Endothelial cell of umbilical vein (primary cell): ENCODE results near the gene ATP5PO.

Experiments used
- CTCF ChIP-seq, 2 donors: IDR thresholded peaks; 1 replicate in 1 of 2; 2 replicates in 1 of 2; pipeline ENCODE4 v1.5.1; 2011; ENCODE audit warnings: low read length in 2 of 2, mild to moderate bottlenecking in 2 of 2, moderate library complexity in 2 of 2, control low read depth in 1 of 2, inconsistent platforms in 1 of 2, low read depth in 1 of 2; ENCODE audit not compliant: insufficient read depth in 1 of 2; ENCODE audit errors: extremely low read depth in 1 of 2
- EZH2 ChIP-seq: IDR thresholded peaks from 2 replicates; pipeline ENCODE4 v1.6.1; 2012; ENCODE audit warnings: borderline replicate concordance, low read depth, mild to moderate bottlenecking, moderate library complexity, low read length, inconsistent platforms; ENCODE audit not compliant: severe bottlenecking
- JUN ChIP-seq: IDR thresholded peaks from 2 replicates; pipeline ENCODE4 v1.6.1; 2011; ENCODE audit warnings: borderline replicate concordance, low read depth; ENCODE audit not compliant: insufficient read length, insufficient read depth
- MAX ChIP-seq: IDR thresholded peaks from 2 replicates; pipeline ENCODE4 v1.6.1; 2011; ENCODE audit not compliant: insufficient read depth, insufficient read length
- MYC ChIP-seq: IDR thresholded peaks from one replicate; pipeline ENCODE4 v1.6.1; 2011; ENCODE audit warnings: mild to moderate bottlenecking, low read depth, low read length
- POLR2AphosphoS5 ChIP-seq: IDR thresholded peaks from 2 replicates; pipeline ENCODE4 v1.6.1; 2012; ENCODE audit warnings: low read depth, mild to moderate bottlenecking, control low read depth, low read length, moderate library complexity; ENCODE audit not compliant: insufficient read depth

GRCh38 chr21:33904041-33904440 lies 11.6 kb downstream of the ATP5PO start:
- TF ChIP-seq EZH2, result no peak
- no peak for TF ChIP-seq CTCF (IDR thresholded peaks at IDR 0.05; ENCODE audit: extremely low read depth in 1 of 2, insufficient read depth in 1 of 2, low read depth in 1 of 2, low read length in 2 of 2)
- no peak for TF ChIP-seq POLR2AphosphoS5
- TF ChIP-seq JUN, result no peak
- no peak for TF ChIP-seq MYC
- no peak for TF ChIP-seq MAX
